Progenitor cell of endocrine pancreas (in vitro differentiated cells): ENCODE results near the gene RNF217. TPM values are rescaled to one million over a fixed set of nuclear protein-coding genes. Genes with fewer than 3 reads are reported as not detected.

ENCODE experiments used
- DNase-seq: peaks from one replicate; pipeline ENCODE4 v3.0.0; 2021; ENCODE audit warnings: low spot score; ENCODE audit not compliant: unreplicated experiment
- H3K27ac Mint-ChIP-seq: 2 replicates; pipeline ENCODE4 v1.8.0; 2021; ENCODE audit warnings: mild to moderate bottlenecking, moderate library complexity, mixed read lengths
- H3K27me3 Mint-ChIP-seq: 2 replicates; pipeline ENCODE4 v1.8.0; 2021; ENCODE audit warnings: mixed read lengths
- H3K36me3 Mint-ChIP-seq: 2 replicates; pipeline ENCODE4 v1.8.0; 2022; ENCODE audit warnings: mixed read lengths; ENCODE audit not compliant: insufficient read depth
- H3K4me1 Mint-ChIP-seq: 2 replicates; pipeline ENCODE4 v1.8.0; 2021; ENCODE audit warnings: low read depth, mixed read lengths
- H3K4me3 Mint-ChIP-seq: 2 replicates; pipeline ENCODE4 v1.8.0; 2021; ENCODE audit warnings: low read depth, mild to moderate bottlenecking, moderate library complexity, mixed read lengths
- H3K9me3 Mint-ChIP-seq: 2 replicates; pipeline ENCODE4 v1.8.0; 2021; ENCODE audit warnings: low read depth, mixed read lengths
- total RNA-seq: library from RNA; stranded (reverse); gene quantifications from 2 replicates; pipeline ENCODE4 v1.2.1, GENCODE V29; 2021
- TF ChIP-seq, protein P1 (sequence below): fragments of 200-600 bp; sonication (generic); IDR thresholded peaks from one replicate; pipeline ENCODE4 v1.5.0; 2021; ENCODE audit warnings: antibody characterized with exemption, mild to moderate bottlenecking; ENCODE audit not compliant: unreplicated experiment

The RNF217 gene
- total RNA-seq, 1 donor from 2014 or later, result 22.6 TPM

- H3K4me1 Mint-ChIP-seq, result no peaks in the 10 kb centered on the region
Measured at GRCh38 chr6:125008261-125008703, 46.0 kb downstream of the RNF217 start.

GRCh38 chr6:125008957-125009356, 46.7 kb downstream of the RNF217 start:
- no peak for DNase-seq
- Mint-ChIP-seq H3K27ac (no peak overlapping the region), H3K9me3 (peaks cover 3% of the 10 kb centered on the region), H3K4me1 (no peaks in the 10 kb centered on the region), H3K27me3 (no peaks in the 10 kb centered on the region), H3K4me3 (no peak overlapping the region), H3K36me3 (peaks cover 9% of the 10 kb centered on the region)
- TF ChIP-seq, protein P1, sequence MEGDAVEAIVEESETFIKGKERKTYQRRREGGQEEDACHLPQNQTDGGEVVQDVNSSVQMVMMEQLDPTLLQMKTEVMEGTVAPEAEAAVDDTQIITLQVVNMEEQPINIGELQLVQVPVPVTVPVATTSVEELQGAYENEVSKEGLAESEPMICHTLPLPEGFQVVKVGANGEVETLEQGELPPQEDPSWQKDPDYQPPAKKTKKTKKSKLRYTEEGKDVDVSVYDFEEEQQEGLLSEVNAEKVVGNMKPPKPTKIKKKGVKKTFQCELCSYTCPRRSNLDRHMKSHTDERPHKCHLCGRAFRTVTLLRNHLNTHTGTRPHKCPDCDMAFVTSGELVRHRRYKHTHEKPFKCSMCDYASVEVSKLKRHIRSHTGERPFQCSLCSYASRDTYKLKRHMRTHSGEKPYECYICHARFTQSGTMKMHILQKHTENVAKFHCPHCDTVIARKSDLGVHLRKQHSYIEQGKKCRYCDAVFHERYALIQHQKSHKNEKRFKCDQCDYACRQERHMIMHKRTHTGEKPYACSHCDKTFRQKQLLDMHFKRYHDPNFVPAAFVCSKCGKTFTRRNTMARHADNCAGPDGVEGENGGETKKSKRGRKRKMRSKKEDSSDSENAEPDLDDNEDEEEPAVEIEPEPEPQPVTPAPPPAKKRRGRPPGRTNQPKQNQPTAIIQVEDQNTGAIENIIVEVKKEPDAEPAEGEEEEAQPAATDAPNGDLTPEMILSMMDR, result no peak

More at GRCh38 chr6:125008261-125008703, 46.0 kb downstream of the RNF217 start:
- TF ChIP-seq, protein P1, result no peak
- Mint-ChIP-seq H3K27me3 (no peaks in the 10 kb centered on the region), H3K27ac (no peak overlapping the region), H3K9me3 (peaks cover 3% of the 10 kb centered on the region), H3K4me3 (no peak overlapping the region), H3K36me3 (peaks cover 9% of the 10 kb centered on the region)
- no peak for DNase-seq

DNA sequence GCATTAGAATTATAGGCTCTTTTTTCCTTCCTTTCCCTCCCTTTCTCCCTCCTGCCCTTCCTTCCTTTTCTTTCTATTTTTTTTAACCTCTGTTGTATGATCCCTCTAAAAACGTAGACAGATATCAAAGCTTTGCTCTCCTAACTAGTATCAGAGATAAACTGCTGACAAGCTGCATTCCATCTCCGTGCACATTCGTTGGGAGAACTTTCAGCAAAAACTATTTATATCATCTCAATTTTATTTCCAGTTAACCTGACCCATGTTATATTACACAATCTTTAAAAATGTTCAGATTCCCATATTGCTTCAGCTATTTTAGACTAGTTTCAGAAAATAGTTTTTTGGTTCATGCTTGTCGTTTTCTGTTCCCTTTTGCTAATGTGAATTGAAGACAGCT, 47.3 kb downstream of the RNF217 start:
- no peak overlapping the region for H3K4me3 Mint-ChIP-seq
- no peaks in the 10 kb centered on the region for H3K4me1 Mint-ChIP-seq
- H3K9me3 Mint-ChIP-seq, result peaks cover 3% of the 10 kb centered on the region
- DNase-seq, result no peak
- TF ChIP-seq, protein P1, result no peak
- H3K27ac Mint-ChIP-seq, result no peak overlapping the region
- peaks cover 8% of the 10 kb centered on the region for H3K36me3 Mint-ChIP-seq
- no peaks in the 10 kb centered on the region for H3K27me3 Mint-ChIP-seq

DNA sequence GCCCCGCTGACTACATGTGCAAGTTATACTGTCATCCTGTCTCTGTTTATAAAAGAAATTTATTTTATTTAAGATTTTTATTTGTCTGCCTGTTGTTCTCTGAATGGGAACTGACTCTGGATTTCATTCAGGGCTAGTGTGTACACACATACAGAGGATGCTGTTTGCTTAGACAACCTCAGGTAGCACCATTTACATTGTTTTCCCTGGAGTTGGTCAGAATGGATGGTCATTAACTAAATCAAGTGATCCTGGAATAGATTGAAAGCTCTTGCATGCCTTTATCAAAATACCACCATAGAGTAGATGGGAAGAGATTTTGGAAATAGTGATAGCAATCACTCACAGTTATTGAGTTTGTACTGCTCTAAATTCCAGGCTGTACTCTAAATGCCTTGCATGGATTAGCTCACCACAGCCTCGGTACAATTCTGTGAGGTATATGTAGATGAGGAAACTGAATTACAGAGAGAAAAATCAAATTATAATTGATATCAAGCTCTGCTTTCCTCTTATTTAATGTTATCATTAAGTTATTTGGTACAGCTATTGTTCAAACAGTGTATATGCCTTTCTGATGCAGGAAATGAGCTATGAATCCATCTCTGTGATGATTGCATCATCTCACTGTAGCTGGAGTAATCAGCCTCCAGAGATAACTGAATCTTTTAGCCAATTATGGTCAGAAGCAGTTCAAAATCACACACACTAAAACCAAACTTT, 51.9 kb downstream of the RNF217 start:
- no peaks in the 10 kb centered on the region for H3K9me3 Mint-ChIP-seq
- DNase-seq, result no peak
- H3K27me3 Mint-ChIP-seq, result no peaks in the 10 kb centered on the region
- no peak overlapping the region for H3K4me3 Mint-ChIP-seq
- H3K4me1 Mint-ChIP-seq, result no peaks in the 10 kb centered on the region
- TF ChIP-seq, protein P1, result no peak
- peaks cover 3% of the 10 kb centered on the region for H3K36me3 Mint-ChIP-seq
- no peak overlapping the region for H3K27ac Mint-ChIP-seq

GRCh38 chr6:125014661-125014957, 52.4 kb downstream of the RNF217 start:
- TF ChIP-seq, protein P1, result no peak
- peaks cover 3% of the 10 kb centered on the region for H3K36me3 Mint-ChIP-seq
- H3K4me1 Mint-ChIP-seq, result no peaks in the 10 kb centered on the region
- H3K27me3 Mint-ChIP-seq, result no peaks in the 10 kb centered on the region
- H3K4me3 Mint-ChIP-seq, result no peak overlapping the region
- no peak overlapping the region for H3K27ac Mint-ChIP-seq
- H3K9me3 Mint-ChIP-seq, result no peaks in the 10 kb centered on the region
- DNase-seq, result no peak
